Measurements from ENCODE around the gene EPHB1. TPM values are rescaled to one million over a fixed set of nuclear protein-coding genes. Genes with fewer than 3 reads are reported as not detected.

The EPHB1 gene
- total RNA-seq, 4 donors from 2014 or later, result 2.3 to 5.6 (median 4.6) TPM

DNA sequence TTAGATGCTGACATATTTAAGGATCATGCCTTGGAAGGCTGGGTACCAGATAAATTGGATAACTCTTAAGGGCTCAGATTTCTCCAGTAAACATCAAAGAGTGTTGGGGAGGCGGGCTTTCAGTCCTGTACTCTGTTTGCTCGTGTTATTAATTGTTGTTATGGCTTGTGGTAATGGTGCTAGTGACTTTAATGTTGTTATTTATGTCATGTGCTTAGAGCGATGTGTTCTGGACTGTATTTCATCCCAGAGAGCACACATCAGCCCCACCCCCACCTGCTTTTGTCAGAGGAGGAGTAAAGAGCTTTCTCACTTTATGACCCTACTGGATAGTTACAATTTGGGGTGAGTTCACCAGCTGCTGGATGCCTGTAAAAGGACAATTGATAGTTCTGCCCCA lies 386.3 kb downstream of the EPHB1 start:
- Histone ChIP-seq H3K36me3 (no peaks in the 10 kb centered on the region), H3K4me3 (replicated peaks in 1 of 3) (no peak overlapping the region), H3K4me1 (no peaks in the 10 kb centered on the region), H3K27me3 (no peaks in the 10 kb centered on the region), H3K27ac (no peak overlapping the region), H3K9me3 (no peaks in the 10 kb centered on the region)
- WGBS, 2 donors, result 87 to 88% methylated on average over 3 of the region's 3 CpGs
- DNase-seq, result no peak
- TF ChIP-seq, protein P1, sequence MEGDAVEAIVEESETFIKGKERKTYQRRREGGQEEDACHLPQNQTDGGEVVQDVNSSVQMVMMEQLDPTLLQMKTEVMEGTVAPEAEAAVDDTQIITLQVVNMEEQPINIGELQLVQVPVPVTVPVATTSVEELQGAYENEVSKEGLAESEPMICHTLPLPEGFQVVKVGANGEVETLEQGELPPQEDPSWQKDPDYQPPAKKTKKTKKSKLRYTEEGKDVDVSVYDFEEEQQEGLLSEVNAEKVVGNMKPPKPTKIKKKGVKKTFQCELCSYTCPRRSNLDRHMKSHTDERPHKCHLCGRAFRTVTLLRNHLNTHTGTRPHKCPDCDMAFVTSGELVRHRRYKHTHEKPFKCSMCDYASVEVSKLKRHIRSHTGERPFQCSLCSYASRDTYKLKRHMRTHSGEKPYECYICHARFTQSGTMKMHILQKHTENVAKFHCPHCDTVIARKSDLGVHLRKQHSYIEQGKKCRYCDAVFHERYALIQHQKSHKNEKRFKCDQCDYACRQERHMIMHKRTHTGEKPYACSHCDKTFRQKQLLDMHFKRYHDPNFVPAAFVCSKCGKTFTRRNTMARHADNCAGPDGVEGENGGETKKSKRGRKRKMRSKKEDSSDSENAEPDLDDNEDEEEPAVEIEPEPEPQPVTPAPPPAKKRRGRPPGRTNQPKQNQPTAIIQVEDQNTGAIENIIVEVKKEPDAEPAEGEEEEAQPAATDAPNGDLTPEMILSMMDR (IDR thresholded peaks at IDR 0.05), result no peak
- TF ChIP-seq POLR2A (IDR thresholded peaks at IDR 0.05), result no peak
- intact Hi-C loops (cut with DNase I), result no loop called here

DNA sequence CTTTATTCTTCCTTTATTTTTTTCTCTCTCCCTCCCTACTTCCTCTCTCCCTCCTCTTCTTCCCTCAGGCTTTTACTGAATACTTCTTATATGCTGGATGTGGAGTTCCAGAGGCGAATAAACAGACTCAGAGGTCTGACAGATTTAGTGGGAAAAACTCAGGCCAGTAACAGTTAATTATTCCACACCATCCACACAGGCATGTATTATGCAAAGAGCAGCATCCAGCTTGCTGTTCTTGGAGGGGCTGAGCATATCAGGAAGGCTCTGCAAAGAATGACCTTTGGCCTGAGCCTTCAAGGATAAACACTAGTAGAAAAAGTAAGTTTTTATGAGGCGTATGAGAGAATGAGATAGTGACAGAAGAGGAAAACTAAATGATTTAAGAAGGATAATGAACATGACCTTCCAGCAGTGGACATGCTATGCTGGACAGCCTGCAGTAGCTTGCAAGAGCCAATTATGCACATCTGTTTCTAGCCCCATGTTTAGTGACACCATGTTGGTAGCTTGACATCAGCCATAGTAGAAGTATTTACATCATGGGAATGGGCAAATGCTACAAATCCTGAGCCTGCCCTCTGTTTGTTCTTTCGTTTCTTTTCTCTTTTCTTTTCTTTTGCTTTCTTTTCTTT lies 387.4 kb downstream of the EPHB1 start:
- no peak overlapping the region for H3K27ac ChIP-seq
- DNase-seq, result no peak
- intact Hi-C loops (cut with DNase I), result no loop called here
- no peak overlapping the region for H3K4me3 ChIP-seq (replicated peaks in 1 of 3)
- no peaks in the 10 kb centered on the region for H3K27me3 ChIP-seq
- WGBS, 2 donors, result 85 to 88% methylated on average over 3 of the region's 3 CpGs
- no peaks in the 10 kb centered on the region for H3K36me3 ChIP-seq
- TF ChIP-seq POLR2A (IDR thresholded peaks at IDR 0.05), result no peak
- TF ChIP-seq, protein P1 (IDR thresholded peaks at IDR 0.05), result no peak
- H3K9me3 ChIP-seq, result no peaks in the 10 kb centered on the region
- H3K4me1 ChIP-seq, result no peaks in the 10 kb centered on the region

DNA sequence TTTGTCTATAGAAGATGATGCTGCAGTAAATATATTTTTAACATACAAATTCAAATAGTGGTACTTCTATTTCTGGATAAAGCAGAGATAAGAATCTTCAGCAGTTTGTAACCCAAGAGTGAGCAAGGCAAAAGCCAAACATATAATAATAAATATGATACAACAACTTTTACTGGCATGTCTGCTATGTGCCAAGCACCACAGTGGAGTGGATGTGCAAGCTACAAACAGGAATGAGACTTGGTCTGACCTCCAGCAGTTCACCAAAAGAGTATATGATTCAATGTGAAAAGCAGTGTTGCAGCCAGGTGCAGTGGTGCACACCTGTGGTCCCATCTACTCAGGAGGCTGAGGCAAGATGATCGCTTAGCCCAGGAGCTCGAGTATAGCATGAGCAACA lies 395.6 kb downstream of the EPHB1 start:
- Histone ChIP-seq H3K27ac (no peak overlapping the region), H3K9me3 (no peaks in the 10 kb centered on the region), H3K4me3 (replicated peaks in 1 of 3) (no peak overlapping the region), H3K27me3 (no peaks in the 10 kb centered on the region), H3K4me1 (peaks cover 7 to 9% of the 10 kb centered on the region in 2 donors), H3K36me3 (no peaks in the 10 kb centered on the region)
- intact Hi-C loops (cut with DNase I), result no loop called here
- no peak for TF ChIP-seq POLR2A (IDR thresholded peaks at IDR 0.05)
- TF ChIP-seq, protein P1 (IDR thresholded peaks at IDR 0.05), result no peak
- WGBS, 2 donors, result 45 to 74% methylated on average over 2 of the region's 2 CpGs
- DNase-seq, result no peak

- no peaks in the 10 kb centered on the region for H3K36me3 ChIP-seq
- H3K4me3 ChIP-seq (replicated peaks in 1 of 3), result no peak overlapping the region
- H3K4me1 ChIP-seq, result peaks cover 7 to 9% of the 10 kb centered on the region in 2 donors
- peak in 1 of 2 donors; percentile 4 for DNase-seq
- no peaks in the 10 kb centered on the region for H3K27me3 ChIP-seq
- intact Hi-C loops (cut with DNase I), result no loop called here
- H3K9me3 ChIP-seq, result no peaks in the 10 kb centered on the region
- 32 to 41% methylated on average over 4 of the region's 4 CpGs for WGBS, 2 donors
- H3K27ac ChIP-seq, result no peak overlapping the region
- no peak for TF ChIP-seq POLR2A (IDR thresholded peaks at IDR 0.05)
- TF ChIP-seq, protein P1 (IDR thresholded peaks at IDR 0.05), result no peak
Measured at GRCh38 chr3:135191708-135192107, 396.6 kb downstream of the EPHB1 start.

- Histone ChIP-seq H3K9me3 (no peaks in the 10 kb centered on the region), H3K27ac (no peak overlapping the region), H3K36me3 (no peaks in the 10 kb centered on the region), H3K4me1 (peaks cover 7 to 9% of the 10 kb centered on the region in 2 donors), H3K4me3 (replicated peaks in 1 of 3) (no peak overlapping the region), H3K27me3 (no peaks in the 10 kb centered on the region)
- DNase-seq, result no peak
- WGBS, 2 donors, result 82 to 97% methylated on average over 3 of the region's 3 CpGs
- TF ChIP-seq, protein P1 (IDR thresholded peaks at IDR 0.05), result no peak
- no peak for TF ChIP-seq POLR2A (IDR thresholded peaks at IDR 0.05)
- intact Hi-C loops (cut with DNase I), result no loop called here
Measured at GRCh38 chr3:135192929-135193328, 397.9 kb downstream of the EPHB1 start.

All from thyroid gland (tissue), 4 donors.